SKM-1 treated with dmso at 0.1 percent for 144 hours (cell line): ENCODE results near the gene NCOA3.

Source experiments
- DNase-seq: peaks from one replicate; lab custom pipeline; 2025; ENCODE audit not compliant: unreplicated experiment; lab: John Stamatoyannopoulos, UW

The NCOA3 gene

DNA sequence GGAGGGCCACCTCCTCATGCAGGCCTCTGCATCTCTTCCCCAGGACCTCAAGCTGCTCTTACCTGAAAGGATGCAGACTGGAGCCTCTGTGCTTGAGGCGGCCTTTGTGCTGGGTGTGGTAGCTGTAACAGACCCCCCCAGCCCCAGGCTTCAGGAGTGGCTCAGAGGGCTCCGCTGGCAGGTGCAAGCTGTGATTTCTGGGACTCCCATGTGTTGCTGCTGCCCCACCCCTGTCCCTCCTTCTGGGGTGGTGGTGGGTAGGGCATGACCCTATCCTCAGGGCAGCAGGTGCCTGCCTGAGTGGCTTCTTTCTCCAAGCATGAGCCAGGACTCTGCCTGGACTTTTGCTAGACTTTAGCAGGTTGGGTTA lies 162.4 kb downstream of the NCOA3 start:
- DNase-seq = no peak

- DNase-seq = no peak
These were observed 163.1 kb downstream of the NCOA3 start for GRCh38 chr20:47664744-47665143.

- no peak for DNase-seq
These were observed 163.7 kb downstream of the NCOA3 start for GRCh38 chr20:47665221-47665991.

DNA sequence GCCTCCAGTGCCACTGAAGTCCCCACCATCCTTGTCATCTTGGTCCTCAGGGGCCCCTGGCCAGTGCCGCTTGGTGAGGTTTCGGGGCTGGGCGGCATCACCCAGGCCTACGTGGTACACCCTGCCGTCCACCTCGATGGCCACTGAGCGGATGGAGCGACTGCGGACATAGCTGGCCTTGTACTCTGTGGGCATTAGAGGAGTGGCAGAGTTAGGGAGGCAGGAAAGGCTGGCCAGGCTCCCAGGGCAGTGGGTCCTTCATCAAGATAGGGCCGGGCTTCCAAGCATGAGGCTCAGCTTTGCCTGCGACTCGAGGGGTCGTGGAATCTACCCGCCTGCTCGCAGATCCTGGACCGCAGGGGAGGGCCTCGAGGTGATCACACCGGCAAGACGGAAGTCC lies 164.6 kb downstream of the NCOA3 start:
- no peak for DNase-seq

DNA sequence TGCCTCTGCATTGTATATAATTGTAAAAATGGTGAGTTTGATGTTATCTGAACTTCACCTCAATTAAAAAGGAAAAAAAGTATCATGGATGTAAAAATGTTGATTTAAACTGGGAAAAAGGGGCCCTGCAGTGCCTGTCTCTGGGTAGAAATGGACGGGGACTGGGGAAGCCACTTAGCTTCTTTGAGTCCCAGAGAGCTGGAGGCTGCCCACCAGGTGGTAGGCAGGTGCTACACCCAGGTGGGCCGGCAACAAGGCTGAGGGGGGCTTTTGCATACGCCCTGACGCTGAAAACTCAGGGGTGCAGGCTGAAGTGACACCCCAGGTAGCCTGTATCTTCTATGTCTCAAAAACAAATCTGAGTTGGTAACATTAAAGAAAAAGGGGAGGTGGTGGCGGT lies 165.4 kb downstream of the NCOA3 start:
- DNase-seq = no peak

DNA sequence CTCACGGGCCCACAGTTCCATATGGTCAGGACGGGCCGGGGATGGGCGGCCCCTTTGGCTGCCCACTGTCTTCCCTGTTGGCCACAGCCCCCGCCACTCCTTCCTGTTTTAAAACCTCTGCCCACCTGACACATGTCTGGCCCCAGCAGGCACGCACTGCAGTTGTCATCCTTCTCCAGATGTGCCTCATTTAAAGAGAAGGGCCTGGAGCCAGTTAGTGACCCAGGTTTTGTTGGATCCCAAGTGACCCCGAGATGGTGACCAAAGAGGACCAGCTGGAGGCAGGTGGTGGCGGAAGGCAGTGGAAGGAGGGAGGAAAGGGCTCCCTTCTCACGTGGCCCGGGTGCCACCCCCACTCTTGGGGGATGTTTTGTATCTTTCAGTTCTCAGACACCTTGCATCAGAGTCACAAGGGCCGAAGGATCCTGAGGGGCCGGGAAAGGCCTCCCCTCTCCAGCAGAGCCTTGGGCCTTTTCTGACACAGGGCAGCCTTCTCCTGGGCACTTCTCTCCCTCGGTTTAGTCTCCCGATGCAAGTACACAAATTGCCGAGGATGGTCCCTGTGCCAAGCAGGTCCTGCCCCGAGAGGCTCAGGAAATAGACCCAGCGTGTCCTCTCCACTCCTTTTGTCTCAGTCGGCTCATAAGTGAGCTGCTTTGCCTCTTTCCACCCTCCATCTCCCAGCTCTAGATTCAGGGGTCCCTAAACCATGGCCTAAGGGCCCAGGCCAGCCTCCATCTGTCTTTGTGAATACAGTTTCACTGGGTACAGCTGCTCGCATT lies 166.0 kb downstream of the NCOA3 start:
- DNase-seq = no peak

DNA sequence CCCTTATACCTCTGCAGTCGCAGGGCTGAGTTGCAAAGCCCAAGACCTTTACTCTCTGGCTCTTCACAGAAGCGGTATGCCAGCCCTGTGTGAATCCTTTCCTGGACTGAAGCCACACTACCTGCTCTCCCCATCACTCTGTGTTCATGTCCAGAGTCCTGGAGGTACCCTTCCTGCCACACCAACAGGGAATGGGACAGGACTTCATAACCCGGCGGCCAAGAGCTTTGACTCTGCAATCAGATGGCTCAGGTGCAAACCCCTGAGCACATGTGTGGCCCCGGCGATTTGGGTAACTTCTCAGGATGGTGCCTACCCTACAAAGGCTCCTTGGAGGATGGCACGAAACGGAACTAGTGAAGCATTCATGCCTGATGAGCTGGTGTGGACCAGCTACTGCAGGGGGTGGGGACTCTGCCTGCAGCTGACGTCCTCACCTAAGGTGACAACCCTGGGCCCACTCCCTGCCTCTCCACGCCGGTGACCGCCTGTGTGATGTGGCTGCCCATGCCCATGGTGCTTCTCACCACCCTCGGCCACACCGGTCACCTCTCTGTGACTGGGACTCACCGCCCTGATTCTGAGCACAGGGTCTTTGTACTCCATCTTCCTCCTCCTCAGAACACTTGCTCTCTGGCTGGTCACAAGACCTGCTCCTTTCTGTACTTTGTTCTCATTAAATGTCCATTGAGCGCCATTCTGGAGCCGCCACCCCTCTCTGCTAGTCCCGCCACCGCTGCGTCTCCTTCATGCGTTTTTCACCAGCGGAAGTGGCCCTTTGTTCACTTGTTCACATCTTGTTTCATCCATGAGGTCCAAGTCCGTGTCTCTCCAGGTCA lies 166.8 kb downstream of the NCOA3 start:
- DNase-seq = no peak

DNA sequence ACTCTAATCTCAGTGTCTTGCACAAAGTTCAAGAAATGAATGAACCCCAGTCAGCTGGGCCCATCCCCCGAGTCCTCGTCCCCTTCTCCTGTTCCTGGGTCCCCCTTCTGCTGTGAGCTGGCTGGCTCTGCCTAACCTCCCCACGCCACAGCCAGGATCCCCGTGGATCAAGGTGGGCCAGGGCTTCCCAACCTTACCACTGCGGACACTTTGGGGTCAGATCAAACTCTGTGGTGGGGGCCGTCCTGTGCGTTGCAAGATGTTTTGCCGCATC lies 167.4 kb downstream of the NCOA3 start:
- no peak for DNase-seq

DNA sequence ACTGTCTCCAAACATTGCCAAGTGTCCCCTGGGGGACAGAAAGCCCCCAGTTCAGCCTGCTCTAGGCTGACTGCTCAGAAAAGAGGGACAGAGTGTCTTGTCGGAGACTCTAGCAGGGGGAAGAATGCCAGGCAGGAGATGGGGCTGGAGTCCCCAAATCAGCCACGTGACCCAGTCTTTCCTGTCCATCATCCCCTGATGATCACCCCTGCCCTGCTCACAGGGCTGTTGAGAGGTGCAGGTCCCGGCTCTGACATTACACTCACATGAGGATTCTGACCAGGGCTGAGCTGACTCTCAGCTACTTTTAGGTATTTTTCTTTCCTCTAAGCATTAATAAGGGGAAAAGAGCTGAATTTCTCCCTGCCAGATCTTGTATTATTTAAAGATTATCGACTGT lies 167.8 kb downstream of the NCOA3 start:
- no peak for DNase-seq

- DNase-seq = no peak
These were observed 168.5 kb downstream of the NCOA3 start for GRCh38 chr20:47669927-47670890.

DNA sequence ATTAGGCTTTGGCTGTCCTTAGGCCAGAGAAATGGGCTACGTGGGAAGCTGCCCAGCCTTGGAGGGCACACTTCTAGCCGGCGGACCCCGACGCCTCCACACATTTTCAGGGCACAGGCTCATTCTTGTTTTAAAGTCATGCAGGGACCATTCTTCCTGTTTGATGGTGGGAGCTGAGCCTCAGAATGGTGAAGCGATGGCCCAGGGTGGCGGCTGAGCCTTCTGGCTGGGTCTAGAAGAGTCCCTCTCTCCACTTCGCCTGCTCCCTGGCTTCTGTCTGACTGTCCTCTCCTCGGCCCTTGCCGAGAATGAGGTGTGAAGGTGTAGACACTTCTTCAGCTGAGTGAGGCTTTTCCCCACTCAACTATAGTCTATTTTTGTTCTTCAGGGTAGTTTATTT lies 169.2 kb downstream of the NCOA3 start:
- DNase-seq = no peak

- no peak for DNase-seq
These were observed 170.5 kb downstream of the NCOA3 start for GRCh38 chr20:47672166-47672565.

GRCh38 chr20:47672886-47673670 lies 171.4 kb downstream of the NCOA3 start:
- DNase-seq = no peak

DNA sequence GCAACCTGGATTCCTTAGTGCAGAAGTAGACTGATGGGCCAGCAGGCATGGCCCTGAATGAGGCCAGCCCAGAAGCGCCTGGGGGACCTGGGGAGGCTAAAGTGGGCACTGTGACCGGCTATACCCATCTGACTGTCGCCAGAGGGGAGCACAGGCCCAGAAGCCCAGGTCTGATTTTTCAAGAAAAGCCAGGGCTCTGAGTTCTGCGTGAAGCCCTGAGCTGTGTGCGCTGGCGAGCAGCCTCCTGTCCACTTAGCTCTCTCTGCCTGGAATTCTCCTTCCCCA lies 171.9 kb downstream of the NCOA3 start:
- no peak for DNase-seq

DNA sequence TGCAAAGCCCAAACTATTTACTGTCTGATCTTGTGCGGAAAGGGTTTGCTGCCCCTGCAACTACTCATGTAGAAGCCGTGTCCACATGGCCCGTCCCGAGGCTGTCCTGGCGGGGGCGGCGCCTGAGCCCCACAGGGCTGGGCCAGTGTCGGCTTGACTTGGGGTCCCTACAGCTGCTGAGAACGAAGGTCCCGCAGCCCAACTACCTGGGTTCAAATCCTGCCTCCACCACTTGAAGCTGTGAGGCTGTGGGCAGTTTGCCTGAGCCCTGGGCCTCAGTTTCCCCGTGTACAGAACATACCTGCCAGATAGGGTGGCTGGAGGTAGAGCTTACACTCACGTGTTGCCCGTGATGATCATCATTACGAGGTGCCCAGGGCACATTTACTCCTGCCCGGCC lies 172.5 kb downstream of the NCOA3 start:
- DNase-seq = no peak

- DNase-seq = no peak
These were observed 173.0 kb downstream of the NCOA3 start for GRCh38 chr20:47674686-47675085.

DNA sequence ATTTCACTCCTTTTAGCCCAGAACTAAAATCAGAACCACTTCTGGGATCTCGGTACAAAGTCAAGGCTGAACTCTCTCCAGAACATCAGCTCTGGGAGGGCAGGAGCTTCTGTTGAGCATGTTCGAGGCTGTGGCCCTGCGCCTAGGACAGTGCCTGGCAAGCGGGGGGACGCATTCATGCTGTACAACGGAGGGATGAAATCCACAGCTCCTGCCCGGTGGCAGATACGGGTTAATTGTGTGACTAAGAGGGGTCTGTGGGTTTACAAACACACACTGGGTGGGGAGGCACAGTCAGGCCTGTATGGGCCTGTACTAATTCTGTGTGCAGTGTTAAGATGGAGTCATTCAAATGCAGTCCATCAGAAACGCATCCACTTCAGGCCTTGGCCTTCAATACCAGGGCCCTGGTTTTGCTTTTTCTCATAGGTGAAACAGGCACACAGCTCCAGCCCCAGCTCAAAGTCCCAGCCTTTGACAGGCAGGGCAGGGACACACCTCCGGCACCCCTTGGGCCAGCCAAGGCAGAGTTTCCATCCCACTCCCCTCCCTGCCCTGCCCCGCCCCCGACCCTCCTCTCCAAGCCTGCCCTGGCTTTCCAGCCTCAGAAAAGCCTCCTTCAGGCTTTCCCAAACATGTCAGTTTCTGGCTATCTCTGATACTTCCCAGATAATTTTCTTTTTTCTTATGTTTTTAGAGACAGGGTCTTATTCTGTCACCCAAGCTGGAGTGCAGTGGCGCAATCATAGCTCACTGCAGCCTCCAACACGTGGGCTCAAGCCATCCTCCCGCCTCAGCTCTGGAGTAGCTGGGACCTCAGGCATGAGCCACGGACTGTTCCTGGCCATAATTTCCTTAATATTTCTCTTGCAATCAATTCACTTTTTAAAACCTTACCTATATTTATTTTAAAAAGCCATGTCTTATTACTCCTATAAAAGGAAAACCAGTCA lies 173.8 kb downstream of the NCOA3 start:
- DNase-seq = no peak

DNA sequence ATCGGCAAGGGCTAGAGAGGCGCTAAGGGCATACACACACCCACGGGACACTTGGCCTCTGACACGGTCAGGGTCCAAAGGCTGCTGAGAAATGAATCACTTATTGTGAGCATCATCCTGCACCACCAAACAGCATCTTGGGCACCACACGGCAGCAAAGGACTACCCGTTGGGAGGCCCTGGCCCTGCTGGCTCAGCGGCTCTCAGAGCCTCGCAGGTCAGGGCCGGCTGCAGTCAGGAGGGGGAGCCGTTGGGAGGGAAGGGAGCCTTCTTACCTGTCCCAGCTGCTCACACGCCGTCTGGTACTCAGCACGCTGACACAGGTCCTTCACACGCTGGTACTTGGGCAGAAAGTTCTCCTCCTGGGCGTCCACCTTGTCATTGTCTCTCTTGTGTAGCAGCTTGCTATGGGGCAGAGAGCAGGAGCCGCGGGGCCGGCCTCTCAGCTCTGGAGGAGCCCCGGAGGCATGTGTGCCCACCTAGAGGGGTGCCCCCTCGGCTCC lies 174.6 kb downstream of the NCOA3 start:
- DNase-seq = no peak
